GM21515 (cell line): ENCODE results near the gene UGCG.

ENCODE experiments used
- ATAC-seq: cut with Tn5 transposase; IDR thresholded peaks from one replicate; pipeline ENCODE4 v1.9.1; 2021; ENCODE audit not compliant: unreplicated experiment

UGCG gene

GRCh38 chr9:111980398-111980797 is 83.8 kb downstream of the UGCG start:
- ATAC-seq: no peak

- peak; percentile 59 for ATAC-seq
These were observed 86.9 kb downstream of the UGCG start for GRCh38 chr9:111983484-111983908.

- no peak for ATAC-seq
These were observed 87.6 kb downstream of the UGCG start for GRCh38 chr9:111984086-111984802.
